ENCODE results near the gene SYVN1. TPM values are rescaled to one million over a fixed set of nuclear protein-coding genes. Genes with fewer than 3 reads are reported as not detected.
A peak's percentile ranks its signal among the peaks of the same experiment; 100 is the strongest.

SYVN1 gene
- 10 to 100 TPM; 19.0 to 38.7 (median 26.0) TPM for total RNA-seq

GRCh38 chr11:65134240-65134951, at the start of gene SYVN1:
SYVN1 (minus strand) TSS chr11:65134519; CDS start chr11:65133601, 918 bp downstream.
- ATAC-seq, result peak; percentile 90
- Histone ChIP-seq H3K36me3 (peaks cover 0 to 37% of the 10 kb centered on the region in 2 donors), H3K4me1 (peaks cover 0 to 43% (median 11%) of the 10 kb centered on the region in 3 donors), H3K9me3 (no peaks in the 10 kb centered on the region), H3K4me3 (peak within 1 kb of the TSS; percentile 84 to 96), H3K27me3 (no peaks in the 10 kb centered on the region), H3K27ac (peak within 1 kb of the TSS; percentile 94 to 98 (median 96))
- 0% methylated on average over 13 of the region's 60 CpGs; no CpG with 5 or more reads in 1 of the 2 donors for WGBS, 2 donors (ENCODE audit: low coverage in 1 of 2)
- TF ChIP-seq POLR2A (IDR thresholded peaks at IDR 0.05), result peak; percentile 95
- TF ChIP-seq CTCF (IDR thresholded peaks at IDR 0.05), result no peak
- TF ChIP-seq POLR2AphosphoS5 (IDR thresholded peaks at IDR 0.05), result peak; percentile 98

GRCh38 chr11:65183201-65183891, 49.0 kb upstream of the SYVN1 start:
- Histone ChIP-seq H3K27ac (peak overlapping the region in 3 of 4 donors; percentile 90 to 92 (median 91)), H3K4me3 (peak overlapping the region in 1 of 2 donors; percentile 96)
- no peak for ATAC-seq

GRCh38 chr11:65182258-65183170, 48.2 kb upstream of the SYVN1 start:
- Histone ChIP-seq H3K36me3 (peaks cover 0 to 43% of the 10 kb centered on the region in 2 donors), H3K9me3 (no peaks in the 10 kb centered on the region), H3K4me1 (peaks cover 0 to 43% (median 15%) of the 10 kb centered on the region in 3 donors), H3K27ac (peak overlapping the region; percentile 82 to 92 (median 90)), H3K27me3 (no peaks in the 10 kb centered on the region), H3K4me3 (peak overlapping the region; percentile 84 to 96)
- ATAC-seq, result peak; percentile 21
- no peak for TF ChIP-seq CTCF (IDR thresholded peaks at IDR 0.05)
- no peak for TF ChIP-seq POLR2A (IDR thresholded peaks at IDR 0.05)
- TF ChIP-seq POLR2AphosphoS5 (IDR thresholded peaks at IDR 0.05), result no peak
- no peak for TF ChIP-seq EP300 (IDR thresholded peaks at IDR 0.05)
- 0% methylated on average over 4 of the region's 23 CpGs; no CpG with 5 or more reads in 1 of the 2 donors for WGBS, 2 donors (ENCODE audit: low coverage in 1 of 2)

More at GRCh38 chr11:65183201-65183891, 49.0 kb upstream of the SYVN1 start:
- H3K9me3 ChIP-seq, result no peaks in the 10 kb centered on the region
- peaks cover 0 to 51% of the 10 kb centered on the region in 2 donors for H3K36me3 ChIP-seq
- peaks cover 0 to 43% (median 15%) of the 10 kb centered on the region in 3 donors for H3K4me1 ChIP-seq
- H3K27me3 ChIP-seq, result no peaks in the 10 kb centered on the region
- TF ChIP-seq POLR2AphosphoS5 (IDR thresholded peaks at IDR 0.05) (no peak), POLR2A (IDR thresholded peaks at IDR 0.05) (no peak), EP300 (IDR thresholded peaks at IDR 0.05) (no peak), CTCF (IDR thresholded peaks at IDR 0.05) (no peak)
- 76 to 100% methylated on average over 1 to 11 of the region's 19 CpGs for WGBS, 2 donors (ENCODE audit: low coverage in 1 of 2)

GRCh38 chr11:65181569-65182257, 47.4 kb upstream of the SYVN1 start, which contains the start of gene CAPN1:
CAPN1 (plus strand) TSS chr11:65181928; CDS start chr11:65182702, 774 bp downstream.
- peaks cover 0 to 43% (median 15%) of the 10 kb centered on the region in 3 donors for H3K4me1 ChIP-seq
- TF ChIP-seq POLR2A (IDR thresholded peaks at IDR 0.05), result no peak
- TF ChIP-seq EP300 (IDR thresholded peaks at IDR 0.05), result no peak
- no peak for TF ChIP-seq CTCF (IDR thresholded peaks at IDR 0.05)
- TF ChIP-seq POLR2AphosphoS5 (IDR thresholded peaks at IDR 0.05), result peak; percentile 56
- WGBS, 2 donors (ENCODE audit: low coverage in 1 of 2), result 0% methylated on average over 3 of the region's 43 CpGs; no CpG with 5 or more reads in 1 of the 2 donors
- H3K4me3 ChIP-seq, result peak within 1 kb of the TSS; percentile 84 to 96
- H3K27me3 ChIP-seq, result no peaks in the 10 kb centered on the region
- H3K36me3 ChIP-seq, result peaks cover 0 to 35% of the 10 kb centered on the region in 2 donors
- peak within 1 kb of the TSS; percentile 82 to 92 (median 90) for H3K27ac ChIP-seq
- peak; percentile 79 for ATAC-seq
- H3K9me3 ChIP-seq, result no peaks in the 10 kb centered on the region
